Neural cell (in vitro differentiated cells): ENCODE data around the gene ETNK2.

Source experiments
- CTCF ChIP-seq: fragments of 450-650 bp; IDR thresholded peaks from 2 replicates; pipeline ENCODE4 v1.5.1; 2014; ENCODE audit warnings: antibody characterized with exemption, mild to moderate bottlenecking, moderate library complexity; ENCODE audit not compliant: poor library complexity, severe bottlenecking
- EP300 ChIP-seq: fragments of 450-650 bp; conservative IDR thresholded peaks from 2 replicates; pipeline ENCODE4 v1.6.1; 2014; ENCODE audit warnings: antibody characterized with exemption, mild to moderate bottlenecking, moderate library complexity; ENCODE audit not compliant: poor library complexity, severe bottlenecking
- REST ChIP-seq: IDR thresholded peaks from 2 replicates; pipeline ENCODE4 v1.6.1; 2012; ENCODE audit warnings: borderline replicate concordance

GRCh38 chr1:204113896-204114295 lies 37.9 kb downstream of the ETNK2 start:
- no peak for TF ChIP-seq CTCF
- TF ChIP-seq REST, result no peak
- TF ChIP-seq EP300, result no peak
